HCT116 (cell line): ENCODE results near the gene RABL6. TPM values are rescaled to one million over a fixed set of nuclear protein-coding genes. Genes with fewer than 3 reads are reported as not detected.

Source experiments
- ATAC-seq: fragments of 200-7000 bp; cut with Tn5 transposase; 2 replicates; pipeline ENCODE4 v1.9.1; 2020; ENCODE audit warnings: mild to moderate bottlenecking, moderate library complexity
- BruUV-seq: library from RNA; stranded (reverse); fragments of 400-500 nt; replicated peaks from 2 replicates; lab custom pipeline; 2021; lab: Mats Ljungman, UMichigan
- CTCF ChIA-PET: fragments of 300-600 bp; sonication (Branson Sonifier 250); formaldehyde crosslinking; loops from one replicate; lab custom pipeline; 2021; ENCODE audit warnings: antibody characterized with exemption; lab: Charles Lee
- POLR2A ChIA-PET: fragments of 300-600, 350-600 bp; sonication (Branson Sonifier 250); formaldehyde crosslinking; loops from one replicate; lab custom pipeline; 2021; ENCODE audit warnings: antibody characterized with exemption; lab: Charles Lee
- RAD21 ChIA-PET, 2 experiments: fragments of 300-600 bp; sonication (Branson Sonifier 250); formaldehyde crosslinking; loops; one replicate each; lab custom pipeline; 2023; ENCODE audit warnings: low total read pairs in 2 of 2; ENCODE audit not compliant: uncharacterized antibody in 2 of 2, unreplicated experiment in 2 of 2, low non-redundant PET in 1 of 2; lab: Charles Lee
- DNase-seq: peaks from one replicate; pipeline ENCODE4 v3.0.0-alpha.2; 2010; ENCODE audit warnings: low read depth, low spot score
- H2AFZ ChIP-seq: fragments of 200-600 bp; shearing (Covaris generic), sonication (generic); 2 replicates; pipeline ENCODE4 v1.6.1; 2017; ENCODE audit warnings: low read depth, mixed run types, mixed read lengths, antibody characterized with exemption, low read length; ENCODE audit not compliant: poor library complexity, severe bottlenecking
- H3K27ac ChIP-seq: 2 replicates; pipeline ENCODE4 v1.5.1; 2012; ENCODE audit warnings: low read depth, low read length
- H3K27me3 ChIP-seq: fragments of 200-600 bp; sonication (generic); 2 replicates; pipeline ENCODE4 v1.6.1; 2016; ENCODE audit warnings: mixed run types, low read length, mixed read lengths; ENCODE audit not compliant: insufficient read depth
- H3K36me3 ChIP-seq, 2 experiments: fragments of 200-500 bp in 1 of 2; fragments of 200-600 bp in 1 of 2; sonication (Bioruptor generic) in 1 of 2; sonication (generic) in 1 of 2; 2 replicates each; pipeline versions ENCODE4 v1.5.1 to v1.6.1; 2014 to 2016; ENCODE audit warnings: low read length in 2 of 2, inconsistent platforms in 1 of 2, mixed read lengths in 1 of 2, mixed run types in 1 of 2; ENCODE audit not compliant: insufficient read depth in 2 of 2, control insufficient read depth in 1 of 2
- H3K4me1 ChIP-seq, 2 experiments: fragments of 200-600 bp in 1 of 2; sonication (generic) in 1 of 2; 2 replicates each; pipeline versions ENCODE4 v1.5.1 to v1.6.1; 2012 to 2017; ENCODE audit warnings: low read length in 2 of 2, inconsistent platforms in 1 of 2, mild to moderate bottlenecking in 1 of 2, mixed read lengths in 1 of 2, mixed run types in 1 of 2, moderate library complexity in 1 of 2; ENCODE audit not compliant: insufficient read depth in 2 of 2, control insufficient read depth in 1 of 2
- H3K4me2 ChIP-seq: fragments of 200-600 bp; sonication (generic); 2 replicates; pipeline ENCODE4 v1.6.1; 2017; ENCODE audit warnings: mixed run types, low read length, mixed read lengths
- H3K4me3 ChIP-seq, 2 experiments: fragments of 200-600 bp in 1 of 2; sonication (generic) in 1 of 2; replicated peaks in 1 of 2; 2 replicates each; pipeline ENCODE4 v1.5.1; 2011 to 2016; ENCODE audit warnings: low read length in 2 of 2, control low read depth in 1 of 2, low read depth in 1 of 2, mild to moderate bottlenecking in 1 of 2, mixed read lengths in 1 of 2, mixed run types in 1 of 2
- H3K79me2 ChIP-seq: fragments of 200-600 bp; sonication (generic); 2 replicates; pipeline ENCODE4 v1.6.1; 2017; ENCODE audit warnings: mild to moderate bottlenecking, mixed run types, low read length, moderate library complexity, mixed read lengths; ENCODE audit not compliant: insufficient read depth
- H3K9ac ChIP-seq: fragments of 200-600 bp; sonication (generic); 2 replicates; pipeline ENCODE4 v1.6.1; 2016; ENCODE audit warnings: low read length, mixed read lengths
- H3K9me2 ChIP-seq: fragments of 200-600 bp; sonication (generic), shearing (Covaris generic); 2 replicates; pipeline ENCODE4 v1.6.1; 2017; ENCODE audit warnings: mixed run types, mild to moderate bottlenecking, moderate library complexity; ENCODE audit not compliant: insufficient read depth
- H3K9me3 ChIP-seq, 2 experiments: fragments of 200-500 bp in 1 of 2; fragments of 200-600 bp in 1 of 2; sonication (Bioruptor generic) in 1 of 2; sonication (generic) in 1 of 2; 2 replicates each; pipeline ENCODE4 v1.6.1; 2014 to 2017; ENCODE audit warnings: low read length in 2 of 2, mixed read lengths in 2 of 2, inconsistent platforms in 1 of 2, low read depth in 1 of 2, mild to moderate bottlenecking in 1 of 2, mixed run types in 1 of 2, moderate library complexity in 1 of 2; ENCODE audit not compliant: control insufficient read depth in 1 of 2, insufficient read depth in 1 of 2
- H4K20me1 ChIP-seq: fragments of 200-600 bp; sonication (generic), shearing (Covaris generic); 2 replicates; pipeline ENCODE4 v1.6.1; 2017; ENCODE audit warnings: mixed run types, mild to moderate bottlenecking, moderate library complexity; ENCODE audit not compliant: insufficient read depth
- CBX3 ChIP-seq: IDR thresholded peaks from 2 replicates; pipeline ENCODE4 v1.6.1; 2012; ENCODE audit warnings: low read depth
- CEBPB ChIP-seq: IDR thresholded peaks from 2 replicates; pipeline ENCODE4 v1.6.1; 2012; ENCODE audit warnings: low read depth
- EGR1 ChIP-seq: IDR thresholded peaks from 2 replicates; pipeline ENCODE4 v1.6.1; 2012; ENCODE audit warnings: low read depth
- ELF1 ChIP-seq: IDR thresholded peaks from 2 replicates; pipeline ENCODE4 v1.6.1; 2012; ENCODE audit warnings: low read depth, borderline replicate concordance
- EZH2 ChIP-seq: fragments of 200-600 bp; sonication (generic); IDR thresholded peaks from 2 replicates; pipeline ENCODE4 v1.6.1; 2017; ENCODE audit warnings: antibody characterized with exemption, mixed run types
- EZH2phosphoT487 ChIP-seq: fragments of 200-600 bp; IDR thresholded peaks from 2 replicates; pipeline ENCODE4 v1.6.1; 2018; ENCODE audit warnings: antibody characterized with exemption, borderline replicate concordance
- FOSL1 ChIP-seq: IDR thresholded peaks from 2 replicates; pipeline ENCODE4 v1.6.1; 2012; ENCODE audit warnings: low read depth
- JUND ChIP-seq: IDR thresholded peaks from 2 replicates; pipeline ENCODE4 v1.6.1; 2012
- POLR2A ChIP-seq: IDR thresholded peaks from 2 replicates; pipeline ENCODE4 v1.7.0; 2011; ENCODE audit warnings: borderline replicate concordance; ENCODE audit not compliant: insufficient read depth, insufficient read length; ENCODE audit errors: extremely low read depth
- RAD21 ChIP-seq: IDR thresholded peaks from 2 replicates; pipeline ENCODE4 v1.6.1; 2012; ENCODE audit warnings: low read depth, mild to moderate bottlenecking
- SIN3A ChIP-seq: IDR thresholded peaks from 2 replicates; pipeline ENCODE4 v1.6.1; 2012; ENCODE audit warnings: low read depth
- SP1 ChIP-seq: IDR thresholded peaks from 2 replicates; pipeline ENCODE4 v1.6.1; 2012; ENCODE audit warnings: low read depth
- SRF ChIP-seq: IDR thresholded peaks from 2 replicates; pipeline ENCODE4 v1.6.1; 2012; ENCODE audit warnings: low read depth
- ZBTB33 ChIP-seq: IDR thresholded peaks from 2 replicates; pipeline ENCODE4 v1.6.1; 2011; ENCODE audit warnings: mild to moderate bottlenecking, low read length, moderate library complexity; ENCODE audit not compliant: insufficient replicate concordance; ENCODE audit errors: extremely low read depth
- ZFX ChIP-seq: fragments of 450-650 bp; IDR thresholded peaks from 2 replicates; pipeline ENCODE4 v1.6.1; 2017
- ZNF274 ChIP-seq: fragments of 200-500 bp; sonication (Bioruptor generic); IDR thresholded peaks from 2 replicates; pipeline ENCODE4 v1.6.1; 2014; ENCODE audit warnings: mild to moderate bottlenecking, low read depth, low read length, inconsistent platforms
- intact Hi-C: fragments of 100-400 bp; cut with micrococcal nuclease; formaldehyde crosslinking; loops from 2 replicates; pipeline ENCODE4 v1.10.0; 2022
- total RNA-seq: library from RNA; stranded (reverse); gene quantifications from one replicate; pipeline ENCODE4 v1.2.1, GENCODE V29; 2021; ENCODE audit not compliant: unreplicated experiment
- TF ChIP-seq, protein P1 (sequence below): IDR thresholded peaks from 2 replicates; pipeline ENCODE4 v1.6.1; 2012

Gene RABL6
- total RNA-seq, 1 experiment from 2014 or later, result 98.6 TPM

DNA sequence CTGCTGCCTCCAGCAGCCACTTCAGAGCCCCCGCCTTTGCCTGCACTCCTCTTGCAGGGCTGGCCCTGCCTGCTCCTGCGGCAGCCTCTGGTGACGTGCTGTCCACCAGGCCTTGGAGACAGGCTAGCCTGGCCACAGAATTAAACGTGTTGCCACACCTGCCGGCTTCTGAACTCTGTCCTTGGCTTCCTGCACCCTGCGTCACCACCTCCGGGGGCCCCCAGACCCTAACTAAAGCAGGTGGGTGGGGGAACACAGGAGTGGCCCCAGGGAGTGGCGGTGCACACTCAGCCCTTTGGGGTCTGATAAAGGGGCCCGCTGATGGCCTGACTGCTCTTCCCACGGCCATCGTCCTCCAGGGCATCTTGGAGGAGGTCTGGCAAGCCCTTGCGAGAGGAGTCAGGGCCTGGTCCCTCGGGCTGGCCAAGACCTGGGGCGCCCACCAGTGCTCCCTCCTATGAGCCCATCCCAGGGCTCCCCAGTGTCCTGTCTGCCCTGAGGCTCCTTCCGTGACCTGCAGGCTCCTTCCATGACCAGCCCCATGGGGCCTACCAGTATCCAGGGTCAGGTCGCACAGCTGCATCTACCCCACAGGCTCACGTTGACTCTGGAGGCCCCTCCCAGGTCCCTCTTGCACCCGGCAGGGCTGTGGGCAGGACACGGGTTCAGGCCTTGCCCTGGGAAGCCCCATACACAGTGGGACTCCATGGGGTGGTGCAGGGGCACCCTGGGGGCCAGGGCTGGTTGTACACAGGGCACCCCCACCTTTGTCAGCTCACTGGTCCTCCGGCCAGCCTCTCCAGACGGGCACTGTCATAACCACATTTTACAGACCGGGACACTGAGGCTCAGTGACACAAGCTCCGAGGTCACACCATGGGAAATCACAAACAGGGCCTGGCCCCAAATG, 43.4 kb downstream of the RABL6 start:
- H4K20me1 ChIP-seq, result no peaks in the 10 kb centered on the region
- ChIA-PET POLR2A (no interaction called here), CTCF (no interaction called here), RAD21 (no interaction called here)
- peaks cover 4 to 17% of the 10 kb centered on the region in 2 experiments; a peak in 2 of 4 replicates for H3K4me1 ChIP-seq
- DNase-seq, result no peak
- H3K27me3 ChIP-seq, result no peaks in the 10 kb centered on the region
- intact Hi-C loops, result no loop called here
- no peak for TF ChIP-seq EGR1
- no peak for TF ChIP-seq SP1
- TF ChIP-seq POLR2A, result peak; percentile 19
- ATAC-seq, result no peak
- H3K4me3 ChIP-seq, result no peak overlapping the region
- no peaks in the 10 kb centered on the region for H3K9me3 ChIP-seq
- no peak overlapping the region for H3K9ac ChIP-seq
- no TSS peak for BruUV-seq
- peaks cover 16% of the 10 kb centered on the region; the same call in 1 of the 2 replicates for H3K79me2 ChIP-seq
- no peak overlapping the region for H3K4me2 ChIP-seq
- no peak overlapping the region for H2AFZ ChIP-seq
- no peaks in the 10 kb centered on the region for H3K9me2 ChIP-seq
- H3K36me3 ChIP-seq, result peaks cover 0 to 14% of the 10 kb centered on the region in 2 experiments; a peak in 1 of 4 replicates
- H3K27ac ChIP-seq, result peak overlapping the region; percentile 88; the same call in 1 of the 2 replicates

DNA sequence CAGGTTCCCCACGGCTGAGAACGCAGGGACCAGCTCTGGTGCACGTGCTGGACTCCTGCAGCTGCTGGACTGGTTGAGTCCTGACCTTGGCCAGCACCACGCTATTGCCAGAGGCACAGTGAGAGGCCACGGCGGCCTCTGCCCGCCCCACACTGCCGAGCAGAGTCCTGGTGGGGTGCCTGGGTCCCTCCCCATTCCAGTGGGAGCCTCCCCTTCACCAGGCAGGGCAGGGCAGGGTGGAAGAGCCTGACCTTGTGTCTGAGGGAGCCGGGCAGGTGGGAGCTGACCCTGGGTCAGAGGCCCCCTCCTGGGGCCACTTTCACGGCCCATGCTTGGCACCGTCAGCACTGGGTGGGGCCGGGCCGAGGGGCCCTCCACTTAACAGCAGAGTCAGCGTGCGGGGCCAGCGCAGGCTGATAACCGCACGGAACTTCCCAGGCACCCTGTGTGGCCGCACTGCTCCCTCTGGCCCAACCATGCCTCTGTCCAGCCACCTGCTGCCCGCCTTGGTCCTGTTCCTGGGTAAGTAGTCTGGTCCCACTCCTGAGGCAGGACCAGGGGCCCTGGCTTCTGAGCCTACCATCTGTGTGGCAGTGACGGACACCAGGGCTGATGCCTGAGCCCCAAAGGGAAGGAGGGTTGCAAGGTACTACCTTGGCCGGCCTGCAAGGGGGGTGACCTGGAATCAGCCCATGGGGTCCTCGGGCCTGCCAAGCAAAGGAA, 44.4 kb downstream of the RABL6 start, which contains the start of gene MAMDC4:
TSS of gene MAMDC4 (plus strand) at position 406 of the 723 bp plus-strand sequence. CDS start at position 477, 71 bp downstream.
- no peak for ATAC-seq
- Histone ChIP-seq H3K27ac (no peak within 1 kb of the TSS; the same call in 1 of the 2 replicates), H4K20me1 (no peaks in the 10 kb centered on the region), H3K9me2 (no peaks in the 10 kb centered on the region), H3K79me2 (peaks cover 16% of the 10 kb centered on the region; the same call in 1 of the 2 replicates)
- intact Hi-C loops, result no loop called here
- no TSS peak for BruUV-seq
- TF ChIP-seq SRF, result no peak
- no peak for TF ChIP-seq ELF1
- no peak for TF ChIP-seq CBX3
- TF ChIP-seq RAD21, result no peak
- no peak for TF ChIP-seq ZFX
- TF ChIP-seq CEBPB, result no peak
- no peak for TF ChIP-seq EZH2
- no peak for TF ChIP-seq ZBTB33
- no peak for TF ChIP-seq ZNF274
- TF ChIP-seq JUND, result no peak
- TF ChIP-seq FOSL1, result no peak
- TF ChIP-seq SIN3A, result no peak
- TF ChIP-seq EGR1, result no peak
- no peak for TF ChIP-seq EZH2phosphoT487
- TF ChIP-seq, protein P1, sequence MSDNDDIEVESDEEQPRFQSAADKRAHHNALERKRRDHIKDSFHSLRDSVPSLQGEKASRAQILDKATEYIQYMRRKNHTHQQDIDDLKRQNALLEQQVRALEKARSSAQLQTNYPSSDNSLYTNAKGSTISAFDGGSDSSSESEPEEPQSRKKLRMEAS, result no peak
- TF ChIP-seq, all 23 proteins: peak for 0
- H3K4me1 ChIP-seq, result peaks cover 4 to 15% of the 10 kb centered on the region in 2 experiments; a peak in 2 of 4 replicates
- ChIA-PET RAD21 (no interaction called here), CTCF (no interaction called here), POLR2A (no interaction called here)
- no peak within 1 kb of the TSS for H3K4me2 ChIP-seq
- H3K9me3 ChIP-seq, result no peaks in the 10 kb centered on the region
- peaks cover 0 to 14% of the 10 kb centered on the region in 2 experiments; a peak in 1 of 4 replicates for H3K36me3 ChIP-seq
- H3K9ac ChIP-seq, result no peak within 1 kb of the TSS
- H2AFZ ChIP-seq, result no peak within 1 kb of the TSS
- no peak for DNase-seq
- H3K4me3 ChIP-seq, result no peak within 1 kb of the TSS
- H3K27me3 ChIP-seq, result no peaks in the 10 kb centered on the region
